ENCODE data around the gene GALR2. TPM values are rescaled to one million over a fixed set of nuclear protein-coding genes. Genes with fewer than 3 reads are reported as not detected.

GALR2 gene
- total RNA-seq, 4 donors from 2014 or later: not detected

DNA sequence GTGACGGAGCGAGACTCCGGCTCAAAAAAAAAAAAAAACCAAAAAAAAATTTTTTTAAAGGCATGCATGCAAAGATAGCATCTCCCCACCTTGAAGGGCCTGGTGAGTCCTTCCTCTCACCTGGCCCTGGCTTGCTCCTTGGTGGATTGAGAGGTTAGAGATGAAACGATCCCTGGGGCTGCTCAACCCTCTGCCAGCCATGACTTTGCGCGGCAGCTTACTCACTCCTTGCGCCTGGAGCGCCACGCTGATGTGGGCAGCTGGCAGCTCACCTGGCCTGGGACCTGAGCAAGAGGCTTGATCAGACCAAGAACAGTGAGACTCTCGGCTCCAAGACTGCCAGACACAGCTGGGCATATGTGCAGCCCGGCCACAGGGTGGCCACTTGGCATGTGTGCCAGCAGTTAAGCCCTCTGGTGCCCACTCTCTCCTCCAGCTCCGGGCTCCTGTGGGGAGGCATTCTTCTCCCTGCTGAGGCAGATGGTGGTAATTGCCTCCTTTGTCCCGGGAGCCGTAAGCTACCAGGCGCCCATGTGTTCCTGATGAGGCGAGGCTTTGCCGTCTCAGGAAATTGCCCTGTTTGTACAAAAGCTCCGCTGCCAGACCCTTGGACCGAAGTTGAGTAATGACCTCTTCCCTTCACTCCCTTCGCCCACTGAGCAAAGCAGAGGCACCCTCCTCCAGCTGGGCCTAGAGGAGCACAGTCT is 42.4 kb upstream of the GALR2 start:
- DNase-seq: no peak
- TF ChIP-seq, protein P1, sequence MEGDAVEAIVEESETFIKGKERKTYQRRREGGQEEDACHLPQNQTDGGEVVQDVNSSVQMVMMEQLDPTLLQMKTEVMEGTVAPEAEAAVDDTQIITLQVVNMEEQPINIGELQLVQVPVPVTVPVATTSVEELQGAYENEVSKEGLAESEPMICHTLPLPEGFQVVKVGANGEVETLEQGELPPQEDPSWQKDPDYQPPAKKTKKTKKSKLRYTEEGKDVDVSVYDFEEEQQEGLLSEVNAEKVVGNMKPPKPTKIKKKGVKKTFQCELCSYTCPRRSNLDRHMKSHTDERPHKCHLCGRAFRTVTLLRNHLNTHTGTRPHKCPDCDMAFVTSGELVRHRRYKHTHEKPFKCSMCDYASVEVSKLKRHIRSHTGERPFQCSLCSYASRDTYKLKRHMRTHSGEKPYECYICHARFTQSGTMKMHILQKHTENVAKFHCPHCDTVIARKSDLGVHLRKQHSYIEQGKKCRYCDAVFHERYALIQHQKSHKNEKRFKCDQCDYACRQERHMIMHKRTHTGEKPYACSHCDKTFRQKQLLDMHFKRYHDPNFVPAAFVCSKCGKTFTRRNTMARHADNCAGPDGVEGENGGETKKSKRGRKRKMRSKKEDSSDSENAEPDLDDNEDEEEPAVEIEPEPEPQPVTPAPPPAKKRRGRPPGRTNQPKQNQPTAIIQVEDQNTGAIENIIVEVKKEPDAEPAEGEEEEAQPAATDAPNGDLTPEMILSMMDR (IDR thresholded peaks at IDR 0.05): no peak
- no peak for TF ChIP-seq POLR2A (IDR thresholded peaks at IDR 0.05)
- Histone ChIP-seq H3K27me3 (no peaks in the 10 kb centered on the region), H3K27ac (no peak overlapping the region), H3K4me3 (no peak overlapping the region), H3K36me3 (no peaks in the 10 kb centered on the region), H3K4me1 (no peaks in the 10 kb centered on the region), H3K9me3 (no peaks in the 10 kb centered on the region)
- intact Hi-C loops (cut with DNase I; ENCODE audit: low total_unique reads): no loop called here

DNA sequence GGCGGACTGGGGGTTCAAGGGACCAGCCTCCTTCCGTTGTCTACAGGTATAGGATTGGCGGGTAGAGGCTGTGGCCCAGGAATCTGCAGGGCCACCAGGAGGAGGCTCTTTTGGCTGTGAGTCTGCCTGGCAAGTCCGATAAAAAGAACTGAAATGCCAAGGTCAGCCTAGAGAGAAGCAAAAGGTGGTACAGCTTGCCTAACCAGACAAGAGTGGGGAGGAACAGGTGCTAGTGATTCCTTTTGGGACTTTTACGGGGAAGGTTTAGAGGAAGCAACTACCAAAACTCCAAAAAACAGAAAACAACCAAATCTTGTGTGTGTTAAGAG is 41.8 kb upstream of the GALR2 start:
- H3K4me3 ChIP-seq: no peak overlapping the region

DNA sequence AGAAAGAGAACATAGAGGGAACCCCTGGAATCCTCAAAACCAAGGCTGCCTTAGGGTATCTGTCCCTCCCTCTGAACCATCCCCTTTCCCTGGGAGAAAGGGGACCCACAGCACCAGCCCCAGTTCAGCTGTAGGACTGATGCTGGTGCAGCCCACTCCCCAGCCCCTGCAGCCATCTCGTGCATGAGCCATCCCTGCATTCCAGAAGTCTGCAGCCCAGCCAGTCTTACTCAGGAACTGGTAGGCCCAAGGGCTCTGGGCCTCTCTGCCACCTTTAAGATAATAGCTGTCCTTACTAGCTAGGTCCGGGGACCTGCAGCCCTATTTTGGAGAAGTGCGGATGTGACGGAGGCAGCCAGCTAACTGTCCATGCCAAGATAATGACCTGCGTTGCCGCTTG is 41.4 kb upstream of the GALR2 start:
- no peak overlapping the region for H3K4me3 ChIP-seq
- H3K9me3 ChIP-seq: no peaks in the 10 kb centered on the region
- TF ChIP-seq, protein P1 (IDR thresholded peaks at IDR 0.05): no peak
- no peak for TF ChIP-seq POLR2A (IDR thresholded peaks at IDR 0.05)
- no peak overlapping the region for H3K27ac ChIP-seq
- DNase-seq: no peak
- no peaks in the 10 kb centered on the region for H3K27me3 ChIP-seq
- intact Hi-C loops (cut with DNase I; ENCODE audit: low total_unique reads): no loop called here
- no peaks in the 10 kb centered on the region for H3K36me3 ChIP-seq
- H3K4me1 ChIP-seq: no peaks in the 10 kb centered on the region

More for the DNA sequence above, 41.8 kb upstream of the GALR2 start:
- DNase-seq: no peak
- no peaks in the 10 kb centered on the region for H3K4me1 ChIP-seq
- intact Hi-C loops (cut with DNase I; ENCODE audit: low total_unique reads): no loop called here
- H3K27me3 ChIP-seq: no peaks in the 10 kb centered on the region
- no peak for TF ChIP-seq POLR2A (IDR thresholded peaks at IDR 0.05)
- TF ChIP-seq, protein P1 (IDR thresholded peaks at IDR 0.05): no peak
- H3K36me3 ChIP-seq: no peaks in the 10 kb centered on the region
- no peaks in the 10 kb centered on the region for H3K9me3 ChIP-seq
- H3K27ac ChIP-seq: no peak overlapping the region

GRCh38 chr17:76034428-76035350 is 39.9 kb upstream of the GALR2 start:
- intact Hi-C loops (cut with DNase I; ENCODE audit: low total_unique reads): no loop called here
- H3K27ac ChIP-seq: no peak overlapping the region
- no peaks in the 10 kb centered on the region for H3K4me1 ChIP-seq
- no peak for DNase-seq
- H3K9me3 ChIP-seq: no peaks in the 10 kb centered on the region
- H3K36me3 ChIP-seq: no peaks in the 10 kb centered on the region
- no peak overlapping the region for H3K4me3 ChIP-seq
- H3K27me3 ChIP-seq: no peaks in the 10 kb centered on the region
- TF ChIP-seq, protein P1 (IDR thresholded peaks at IDR 0.05): no peak
- no peak for TF ChIP-seq POLR2A (IDR thresholded peaks at IDR 0.05)

Data from uterus (tissue), 4 donors.